ENCODE results near the gene BANK1. TPM values are rescaled to one million over a fixed set of nuclear protein-coding genes. Genes with fewer than 3 reads are reported as not detected.

Gene BANK1
- total RNA-seq, 1 donor from 2014 or later: 1.7 TPM

GRCh38 chr4:101993002-101993841, 202.7 kb downstream of the BANK1 start:
- H3K4me1 Mint-ChIP-seq (ENCODE audit: unreplicated experiment): peaks cover 5% of the 10 kb centered on the region
- H3K27me3 Mint-ChIP-seq: no peaks in the 10 kb centered on the region
- H3K36me3 Mint-ChIP-seq: no peaks in the 10 kb centered on the region
- no peak overlapping the region for H3K4me3 Mint-ChIP-seq
- no peak for DNase-seq (ENCODE audit: extremely low spot score, unreplicated experiment)
- H3K9me3 Mint-ChIP-seq: peaks cover 5% of the 10 kb centered on the region
- TF ChIP-seq CTCF (conservative IDR thresholded peaks at IDR 0.05): no peak
- H3K27ac Mint-ChIP-seq: no peak overlapping the region

GRCh38 chr4:101993842-101994775, 203.6 kb downstream of the BANK1 start:
- no peak overlapping the region for H3K4me3 Mint-ChIP-seq
- TF ChIP-seq CTCF (conservative IDR thresholded peaks at IDR 0.05): no peak
- H3K4me1 Mint-ChIP-seq (ENCODE audit: unreplicated experiment): peaks cover 6% of the 10 kb centered on the region
- H3K9me3 Mint-ChIP-seq: peaks cover 5% of the 10 kb centered on the region
- no peaks in the 10 kb centered on the region for H3K27me3 Mint-ChIP-seq
- H3K27ac Mint-ChIP-seq: no peak overlapping the region
- no peaks in the 10 kb centered on the region for H3K36me3 Mint-ChIP-seq
- DNase-seq (ENCODE audit: extremely low spot score, unreplicated experiment): no peak

GRCh38 chr4:102007959-102008425, 217.5 kb downstream of the BANK1 start:
- Mint-ChIP-seq H3K9me3 (peaks cover 5% of the 10 kb centered on the region), H3K36me3 (no peaks in the 10 kb centered on the region), H3K4me1 (ENCODE audit: unreplicated experiment) (no peaks in the 10 kb centered on the region), H3K4me3 (no peak overlapping the region), H3K27ac (no peak overlapping the region), H3K27me3 (no peaks in the 10 kb centered on the region)
- no peak for DNase-seq (ENCODE audit: extremely low spot score, unreplicated experiment)
- TF ChIP-seq CTCF (conservative IDR thresholded peaks at IDR 0.05): no peak

- no peak for DNase-seq (ENCODE audit: extremely low spot score, unreplicated experiment)
- H3K4me3 Mint-ChIP-seq: no peak overlapping the region
- no peak overlapping the region for H3K27ac Mint-ChIP-seq
These were observed 218.2 kb downstream of the BANK1 start for GRCh38 chr4:102008711-102009110.

More at GRCh38 chr4:102008711-102009110, 218.2 kb downstream of the BANK1 start:
- Mint-ChIP-seq H3K9me3 (peaks cover 5% of the 10 kb centered on the region), H3K27me3 (no peaks in the 10 kb centered on the region), H3K4me1 (ENCODE audit: unreplicated experiment) (no peaks in the 10 kb centered on the region), H3K36me3 (no peaks in the 10 kb centered on the region)
- TF ChIP-seq CTCF (conservative IDR thresholded peaks at IDR 0.05): no peak

Data from type B pancreatic cell (in vitro differentiated cells).